K562 (cell line): Measurements from ENCODE around the gene TMEM273. TPM values are rescaled to one million over a fixed set of nuclear protein-coding genes. Genes with fewer than 3 reads are reported as not detected.
A peak's percentile ranks its signal among the peaks of the same experiment; 100 is the strongest.

ENCODE experiments used
- ATAC-seq: fragments of 200-7000 bp; cut with Tn5 transposase; 3 replicates; pipeline ENCODE4 v1.9.1; 2020; ENCODE audit warnings: moderate library complexity
- Bru-seq: library from RNA; stranded (reverse); fragments of 400-500 nt; gene quantifications from one replicate; lab custom pipeline; 2021; lab: Mats Ljungman, UMichigan
- BruChase-seq, 2 experiments: library from RNA; stranded (reverse); fragments of 400-500 nt; gene quantifications; one replicate each; lab custom pipeline; 2021; lab: Mats Ljungman, UMichigan
- BruUV-seq: library from RNA; stranded (reverse); fragments of 400-500 nt; replicated peaks from 2 replicates; lab custom pipeline; 2021; lab: Mats Ljungman, UMichigan
- CTCF ChIA-PET: fragments of 300-600 bp; formaldehyde crosslinking; extraction: SDS; loops from one replicate; lab custom pipeline; 2021; ENCODE audit warnings: low intra/inter-chr PET ratio; lab: Yijun Ruan, JAX
- POLR2A ChIA-PET: fragments of 300-600, 350-650 bp; sonication (Branson Sonifier 250); formaldehyde crosslinking; extraction: SDS; loops from one replicate; lab custom pipeline; 2021; ENCODE audit warnings: antibody characterized with exemption, inconsistent platforms; lab: Yijun Ruan, JAX
- DNase-seq, 4 experiments: peaks; one replicate each; pipeline versions ENCODE4 v3.0.0 to v3.0.0-alpha.2; 2011 to 2018; ENCODE audit warnings: low spot score in 3 of 4, mixed read lengths in 3 of 4; ENCODE audit errors: extremely low read depth in 1 of 4
- FAIRE-seq: peaks from 2 replicates; lab custom pipeline; 2011; peaks lifted over from hg19 to GRCh38; lab: Jason Lieb, UNC
- H2AFZ ChIP-seq: 2 replicates; pipeline ENCODE4 v1.6.0; 2011; ENCODE audit warnings: low read depth, low read length, control low read depth, inconsistent platforms
- H3K27ac ChIP-seq: fragments of 200-600 bp; 3 replicates; pipeline ENCODE4 v1.8.0; 2011; ENCODE audit warnings: low read depth, mild to moderate bottlenecking, control low read depth, inconsistent platforms, low read length, moderate library complexity, mixed read lengths; ENCODE audit errors: extremely low read depth
- H3K27me3 ChIP-seq, 2 experiments: fragments of 300-600 bp in 1 of 2; 2 replicates in 1 of 2; 3 replicates in 1 of 2; pipeline versions ENCODE4 v1.6.0 to v1.8.0; 2011; ENCODE audit warnings: inconsistent platforms in 2 of 2, low read length in 2 of 2, mild to moderate bottlenecking in 1 of 2, mixed read lengths in 1 of 2, moderate library complexity in 1 of 2; ENCODE audit not compliant: control insufficient read depth in 2 of 2, insufficient read depth in 2 of 2
- H3K36me3 ChIP-seq: fragments of 300-600 bp; 3 replicates; pipeline ENCODE4 v1.8.0; 2011; ENCODE audit warnings: mild to moderate bottlenecking, low read length, inconsistent platforms; ENCODE audit not compliant: control insufficient read depth, insufficient read depth
- H3K4me1 ChIP-seq, 2 experiments: fragments of 200-600 bp in 1 of 2; replicated peaks in 1 of 2; 2 replicates in 1 of 2; 3 replicates in 1 of 2; pipeline versions ENCODE4 v1.5.1 to v1.8.0; 2011; ENCODE audit warnings: inconsistent platforms in 2 of 2, low read length in 2 of 2, mild to moderate bottlenecking in 1 of 2, mixed read lengths in 1 of 2, moderate library complexity in 1 of 2; ENCODE audit not compliant: control insufficient read depth in 2 of 2, insufficient read depth in 2 of 2
- H3K4me2 ChIP-seq: 2 replicates; pipeline ENCODE4 v1.6.1; 2011; ENCODE audit warnings: low read length, control low read depth, inconsistent platforms, mixed read lengths; ENCODE audit not compliant: insufficient read depth
- H3K4me3 ChIP-seq: fragments of 200-600 bp; sonication (generic), shearing (Covaris generic); 2 replicates; pipeline ENCODE4 v1.5.1; 2016; ENCODE audit warnings: control low read depth, inconsistent platforms
- H3K79me2 ChIP-seq: fragments of 200-600 bp; 3 replicates; pipeline ENCODE4 v1.8.0; 2011; ENCODE audit warnings: low read length, inconsistent platforms; ENCODE audit not compliant: control insufficient read depth, insufficient read depth
- H3K9ac ChIP-seq, 2 experiments: 2 replicates each; pipeline versions ENCODE4 v1.6.0 to v1.6.1; 2011; ENCODE audit warnings: low read depth in 2 of 2, low read length in 2 of 2, control low read depth in 1 of 2, inconsistent platforms in 1 of 2, mild to moderate bottlenecking in 1 of 2, mixed read lengths in 1 of 2; ENCODE audit not compliant: insufficient read depth in 1 of 2
- H3K9me1 ChIP-seq: one replicate; pipeline ENCODE4 v1.6.0; 2011; ENCODE audit warnings: inconsistent platforms, mild to moderate bottlenecking, low read length, moderate library complexity; ENCODE audit not compliant: control insufficient read depth, insufficient read depth
- H3K9me3 ChIP-seq: replicated peaks from 2 replicates; pipeline ENCODE4 v1.5.1; 2011; ENCODE audit warnings: low read depth, low read length, inconsistent platforms; ENCODE audit not compliant: control insufficient read depth, insufficient read depth
- H4K20me1 ChIP-seq: replicated peaks from 2 replicates; pipeline ENCODE4 v1.6.1; 2011; ENCODE audit warnings: low read length, inconsistent platforms, mixed read lengths; ENCODE audit not compliant: control insufficient read depth, insufficient read depth
- ATF6 ChIP-seq: sonication (generic); formaldehyde crosslinking; IDR thresholded peaks from 2 replicates; pipeline ENCODE4 v1.4.0; 2020; ENCODE audit warnings: mild to moderate bottlenecking, missing genetic modification reagents
- BRF1 ChIP-seq: IDR thresholded peaks from 3 replicates; pipeline ENCODE4 v1.6.1; 2011; ENCODE audit warnings: borderline replicate concordance, mild to moderate bottlenecking; ENCODE audit not compliant: insufficient read length; ENCODE audit errors: extremely low read depth
- NFYB ChIP-seq: IDR thresholded peaks from 2 replicates; pipeline ENCODE4 v1.6.1; 2011; ENCODE audit warnings: mild to moderate bottlenecking, moderate library complexity; ENCODE audit not compliant: insufficient read length; ENCODE audit errors: extremely low read depth
- POLR3G ChIP-seq: IDR thresholded peaks from 2 replicates; pipeline ENCODE4 v1.6.1; 2011; ENCODE audit not compliant: insufficient read length, insufficient replicate concordance; ENCODE audit errors: extremely low read depth
- YY1 ChIP-seq, 3 experiments: IDR thresholded peaks; 2 replicates each; pipeline ENCODE4 v1.6.1; 2011; ENCODE audit warnings: low read length in 2 of 3, mild to moderate bottlenecking in 2 of 3, moderate library complexity in 2 of 3, borderline replicate concordance in 1 of 3, control low read depth in 1 of 3, low read depth in 1 of 3; ENCODE audit not compliant: insufficient read depth in 3 of 3, insufficient replicate concordance in 2 of 3, control insufficient read depth in 1 of 3, insufficient read length in 1 of 3; ENCODE audit errors: extremely low read depth in 1 of 3
- ZBTB7A ChIP-seq: IDR thresholded peaks from 2 replicates; pipeline ENCODE4 v1.6.1; 2011; ENCODE audit warnings: low read depth, mild to moderate bottlenecking, low read length, moderate library complexity, borderline replicate concordance; ENCODE audit not compliant: control insufficient read depth
- ZNF280A ChIP-seq: fragments of 450-650 bp; IDR thresholded peaks from 2 replicates; pipeline ENCODE4 v1.6.1; 2018; ENCODE audit warnings: mild to moderate bottlenecking, low read depth; ENCODE audit not compliant: partially characterized antibody
- WGBS: fragments of 100-300 bp; shearing (Covaris generic); methylation state at CpG from one replicate; pipeline ENCODE4 v1.1.6; 2016; ENCODE audit warnings: low coverage, mixed read lengths; ENCODE audit not compliant: insufficient coverage; ENCODE audit errors: missing lambda C conversion rate; 5-methylcytosine and 5-hydroxymethylcytosine counted together
- in situ Hi-C: fragments of 300-500 bp; cut with MboI; formaldehyde crosslinking; loops from 4 replicates; pipeline ENCODE4 v1.15.0; 2018; ENCODE audit warnings: inconsistent platforms, mixed read lengths
- intact Hi-C: fragments of 100-400 bp; cut with micrococcal nuclease; formaldehyde crosslinking; loops from 2 replicates; pipeline ENCODE4 v1.14.2; 2022
- long read RNA-seq, 3 experiments: library from polyadenylated mRNA in 2 of 3; library from RNA in 1 of 3; unstranded in 2 of 3; stranded (forward) in 1 of 3; transcript quantifications; one replicate each; pipeline ENCODE4 v2.0.0, GENCODE V29; 2019 to 2022
- polyA minus RNA-seq, 3 experiments: library from RNA; depleted of rRNA, polyadenylated mRNA; stranded (reverse); fragments of >200 nt; gene quantifications; 2 replicates each; pipeline ENCODE4 v1.2.3, GENCODE V29; 2011
- polyA plus RNA-seq, 8 experiments: library from polyadenylated mRNA; depleted of rRNA in 4 of 8; stranded (reverse) in 5 of 8; unstranded in 3 of 8; fragments of >200 nt; fragmentation: Nextera tagmentation in 2 of 8; fragmentation: Illumina TruSeq in 1 of 8; extraction: Ambion mirVana in 2 of 8; extraction: Trizol in 1 of 8; gene quantifications; 2 replicates each; pipeline versions ENCODE4 v1.2.1 to v1.2.3, GENCODE V29; 2011 to 2014; ENCODE audit warnings: inconsistent platforms in 1 of 8, missing spikeins in 1 of 8
- total RNA-seq, 7 experiments: library from RNA; depleted of rRNA in 6 of 7; stranded (reverse); fragments of >200 nt in 6 of 7; fragmentation: Illumina TruSeq in 2 of 7; extraction: Trizol in 2 of 7; gene quantifications; 2 replicates each; pipeline versions ENCODE4 v1.2.1 to v1.2.3, GENCODE V29; 2011 to 2021; ENCODE audit warnings: low replicate concordance in 1 of 7

Gene TMEM273
- total RNA-seq (2011; cell fraction: chromatin; rRNA removed; ENCODE audit: low replicate concordance): 81.2 and 118 TPM in 2 replicates
- 54.2 and 60.0 TPM in 2 replicates for total RNA-seq (2011; cell fraction: nucleolus; rRNA removed)
- 86.6 and 86.7 TPM in 2 replicates for total RNA-seq (2011; cell fraction: nucleoplasm; rRNA removed)
- 93.1 and 94.3 TPM in 2 replicates for total RNA-seq (2014; rRNA removed)
- 72.3 and 78.7 TPM in 2 replicates for total RNA-seq (2014; rRNA removed; fragmentation: Illumina TruSeq; extraction: Trizol)
- total RNA-seq (2015; rRNA removed; fragmentation: Illumina TruSeq; extraction: Trizol): 90.7 and 95.6 TPM in 2 replicates
- 63.1 and 64.3 TPM in 2 replicates for total RNA-seq (2021)
- 38.9 and 39.2 TPM in 2 replicates for polyA plus RNA-seq (2011; rRNA removed)
- 28.1 and 37.9 TPM in 2 replicates for polyA plus RNA-seq (2011; cell fraction: cytosol; rRNA removed)
- polyA plus RNA-seq (2011; cell fraction: nucleus; rRNA removed): 97.0 and 101 TPM in 2 replicates
- 161 and 239 TPM in 2 replicates for polyA plus RNA-seq (2012)
- polyA plus RNA-seq (2014; fragmentation: Illumina TruSeq; extraction: Trizol): 126 and 127 TPM in 2 replicates
- 100 to 1,000 TPM in 1 of 2 experiments, 10 to 100 TPM in 1; 97.3 to 102 TPM for polyA plus RNA-seq (2014; fragmentation: Nextera tagmentation; extraction: Ambion mirVana)
- 131 and 145 TPM in 2 replicates for polyA plus RNA-seq (2014; rRNA removed)
- 30.9 and 33.2 TPM in 2 replicates for polyA minus RNA-seq (2011; rRNA and poly(A)+ RNA removed)
- polyA minus RNA-seq (2011; cell fraction: cytosol; rRNA and poly(A)+ RNA removed): 9.6 and 10.0 TPM in 2 replicates
- polyA minus RNA-seq (2011; cell fraction: nucleus; rRNA and poly(A)+ RNA removed): 24.1 and 32.7 TPM in 2 replicates
- Bru-seq, nascent RNA: percentile 83 among the genes with signal in this experiment
- BruChase-seq, experiment 1, labeled RNA remaining after a 2-hour chase: percentile 77 among the genes with signal in this experiment
- percentile 77 among the genes with signal in this experiment for BruChase-seq, experiment 2, labeled RNA remaining after a 6-hour chase
- long read RNA-seq, experiment 1, transcript TMEM273-207 (6 exons, 614 nt): major isoform, 14 of 33 reads
- long read RNA-seq, experiment 1, partial matches to known transcripts: 3 of 33 reads
- long read RNA-seq, experiment 1, other reads (novel, unspliced or antisense): 14 of 33 reads
- long read RNA-seq, experiment 2, transcript TMEM273-207 (6 exons, 614 nt): major isoform, 10 of 26 reads
- long read RNA-seq, experiment 2, partial matches to known transcripts: 0 of 26 reads
- long read RNA-seq, experiment 2, other reads (novel, unspliced or antisense): 16 of 26 reads
- long read RNA-seq, experiment 3, transcript TMEM273-207 (6 exons, 614 nt): major isoform, 9 of 15 reads
- long read RNA-seq, experiment 3, partial matches to known transcripts: 1 of 15 reads
- long read RNA-seq, experiment 3, other reads (novel, unspliced or antisense): 5 of 15 reads

- Histone ChIP-seq H3K9me1 (no peaks in the 10 kb centered on the region), H4K20me1 (no peaks in the 10 kb centered on the region), H3K9me3 (no peaks in the 10 kb centered on the region), H3K4me3 (peak within 1 kb of the TSS; percentile 32), H3K79me2 (peaks cover 49% of the 10 kb centered on the region), H3K4me1 (peaks cover 42 to 45% of the 10 kb centered on the region in 2 experiments), H3K4me2 (peak within 1 kb of the TSS; percentile 88), H2AFZ (peak within 1 kb of the TSS; percentile 79), H3K27me3 (no peaks in the 10 kb centered on the region), H3K36me3 (no peaks in the 10 kb centered on the region), H3K27ac (peak within 1 kb of the TSS; percentile 57), H3K9ac (peak within 1 kb of the TSS; percentile 57 to 91)
- BruUV-seq: no TSS peak
- CTCF ChIA-PET: no interaction called here
- in situ Hi-C loops (no loop called here), intact Hi-C loops (loop anchor here (2.0 to 10.0 kb wide), 2 partner anchors 21 to 1137 kb away; no protein-coding TSS in a partner anchor)
- ATAC-seq: peak; percentile 50
- 17% methylated on average over 9 of the region's 9 CpGs for WGBS
- FAIRE-seq: peak; percentile 19
- DNase-seq: peak; percentile 53 to 86 (median 63)
- POLR2A ChIA-PET: interaction anchor here (1.2 to 1.6 kb wide), 4 partner anchors 9 to 13 kb away, joined by 5 to 7 read pairs (median 6); no protein-coding TSS in a partner anchor
- TF ChIP-seq YY1 (IDR thresholded peaks at IDR 0.05; ENCODE audit: borderline replicate concordance in 1 of 3, control insufficient read depth in 1 of 3, extremely low read depth in 1 of 3, insufficient read depth in 3 of 3, insufficient read length in 1 of 3, insufficient replicate concordance in 2 of 3, low read depth in 1 of 3, low read length in 2 of 3): no peak
- TF ChIP-seq BRF1: no peak
- TF ChIP-seq NFYB: no peak
- 0 out of 2 replicates have a peak, but pooled peaks have one; percentile 18 for TF ChIP-seq ZBTB7A
- TF ChIP-seq ATF6 (CRISPR knock-in tag): no peak
- no peak for TF ChIP-seq POLR3G
- TF ChIP-seq ZNF280A: no peak
Observed at GRCh38 chr10:49187950-49188761, at the start of gene TMEM273. Gene TMEM273 (minus strand): TSS chr10:49188391. CDS start chr10:49188336, 55 bp downstream.
